Tibial nerve (tissue), 3 donors: ENCODE results near the gene ARFRP1.

Experiments used
- POLR2A ChIP-seq, 2 donors: fragments of 450-650 bp; IDR thresholded peaks; one replicate each; pipeline ENCODE4 v1.6.1; 2017; ENCODE audit warnings: antibody characterized with exemption in 2 of 2, mild to moderate bottlenecking in 2 of 2, moderate library complexity in 2 of 2
- TF ChIP-seq, protein P1 (sequence below), 5 experiments: fragments of 200-600 bp in 3 of 5; fragments of 450-650 bp in 2 of 5; sonication (generic) in 3 of 5; IDR thresholded peaks; one replicate each; pipeline ENCODE4 v1.5.1; 2016 to 2019; ENCODE audit warnings: antibody characterized with exemption in 5 of 5, mild to moderate bottlenecking in 3 of 5, moderate library complexity in 2 of 5

DNA sequence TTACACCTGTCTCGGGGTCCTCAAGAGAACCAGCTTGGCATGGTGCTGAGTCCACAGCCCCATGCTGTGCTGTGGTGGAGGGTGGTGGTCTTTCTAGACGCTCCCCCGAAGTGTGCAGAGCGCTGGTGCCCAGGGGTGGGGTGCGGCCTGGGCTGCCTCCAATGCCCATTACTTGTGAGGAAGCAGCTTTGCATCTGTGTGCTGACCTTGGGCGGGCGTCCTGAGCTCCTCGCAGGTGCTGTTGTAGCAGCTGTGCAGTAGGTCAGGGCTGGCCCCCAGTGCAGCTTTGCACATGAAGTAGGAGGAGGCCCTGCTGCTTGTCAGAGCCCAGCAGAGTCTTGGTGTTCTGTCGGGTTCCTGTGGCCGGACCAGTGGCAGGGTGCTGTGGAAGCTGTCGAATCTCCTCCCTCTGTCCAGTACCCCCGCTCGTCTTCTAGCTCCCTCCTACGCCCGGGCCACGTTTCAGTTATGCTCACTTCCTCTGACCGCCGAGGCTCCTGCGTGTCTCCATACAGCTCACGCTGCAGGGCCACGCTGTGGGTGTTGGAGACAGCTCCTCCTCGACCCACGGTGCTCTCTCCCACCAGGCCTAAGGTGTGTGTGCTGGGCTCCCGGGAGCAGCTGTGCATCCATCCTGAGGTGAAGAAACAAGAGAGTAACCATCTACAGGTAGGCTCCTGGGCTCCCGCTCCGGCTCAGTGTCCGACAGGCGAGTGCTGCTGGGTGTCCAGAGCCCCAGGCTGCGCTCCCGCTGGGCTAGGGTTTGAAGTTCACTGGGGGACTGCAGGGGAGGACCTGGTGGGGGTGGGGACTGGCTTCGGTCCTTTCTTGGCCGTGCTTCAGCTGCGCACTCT is 45.6 kb downstream of the ARFRP1 start:
- TF ChIP-seq, protein P1, sequence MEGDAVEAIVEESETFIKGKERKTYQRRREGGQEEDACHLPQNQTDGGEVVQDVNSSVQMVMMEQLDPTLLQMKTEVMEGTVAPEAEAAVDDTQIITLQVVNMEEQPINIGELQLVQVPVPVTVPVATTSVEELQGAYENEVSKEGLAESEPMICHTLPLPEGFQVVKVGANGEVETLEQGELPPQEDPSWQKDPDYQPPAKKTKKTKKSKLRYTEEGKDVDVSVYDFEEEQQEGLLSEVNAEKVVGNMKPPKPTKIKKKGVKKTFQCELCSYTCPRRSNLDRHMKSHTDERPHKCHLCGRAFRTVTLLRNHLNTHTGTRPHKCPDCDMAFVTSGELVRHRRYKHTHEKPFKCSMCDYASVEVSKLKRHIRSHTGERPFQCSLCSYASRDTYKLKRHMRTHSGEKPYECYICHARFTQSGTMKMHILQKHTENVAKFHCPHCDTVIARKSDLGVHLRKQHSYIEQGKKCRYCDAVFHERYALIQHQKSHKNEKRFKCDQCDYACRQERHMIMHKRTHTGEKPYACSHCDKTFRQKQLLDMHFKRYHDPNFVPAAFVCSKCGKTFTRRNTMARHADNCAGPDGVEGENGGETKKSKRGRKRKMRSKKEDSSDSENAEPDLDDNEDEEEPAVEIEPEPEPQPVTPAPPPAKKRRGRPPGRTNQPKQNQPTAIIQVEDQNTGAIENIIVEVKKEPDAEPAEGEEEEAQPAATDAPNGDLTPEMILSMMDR (IDR thresholded peaks at IDR 0.05): no peak
- TF ChIP-seq POLR2A (IDR thresholded peaks at IDR 0.05): no peak
